ENCODE results near the gene GRPEL2.

DNA sequence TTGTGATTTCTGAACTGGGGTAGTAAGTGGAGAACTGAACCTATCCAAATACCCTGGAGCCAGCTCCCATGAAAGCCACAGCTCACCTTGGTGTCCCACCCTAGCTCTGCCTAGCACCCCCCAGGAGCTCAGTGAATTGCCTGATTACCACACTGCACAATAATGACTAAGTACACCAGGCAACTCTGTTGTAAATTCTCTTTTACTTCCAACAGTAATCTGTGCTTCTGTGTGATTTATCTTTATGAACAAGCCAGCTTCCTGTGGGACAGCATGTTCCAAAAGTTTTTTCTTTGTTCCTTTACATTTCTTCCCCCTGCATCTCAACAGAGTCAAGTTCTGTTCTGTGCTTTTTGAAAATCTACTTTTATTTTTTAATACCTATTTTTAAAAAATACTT lies 22.1 kb upstream of the GRPEL2 start:
- TF ChIP-seq, protein P1, sequence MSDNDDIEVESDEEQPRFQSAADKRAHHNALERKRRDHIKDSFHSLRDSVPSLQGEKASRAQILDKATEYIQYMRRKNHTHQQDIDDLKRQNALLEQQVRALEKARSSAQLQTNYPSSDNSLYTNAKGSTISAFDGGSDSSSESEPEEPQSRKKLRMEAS (IDR thresholded peaks at IDR 0.05) = no peak
- TF ChIP-seq CEBPB (IDR thresholded peaks at IDR 0.05; ENCODE audit: low read depth, low read length) (no peak), EZH2 (IDR thresholded peaks at IDR 0.05; ENCODE audit: low read depth, low read length, severe bottlenecking) (no peak), SP2 (IDR thresholded peaks at IDR 0.05; ENCODE audit: low read length) (no peak), PHF8 (conservative IDR thresholded peaks at IDR 0.05; ENCODE audit: low read depth, low read length) (no peak), CHD1 (IDR thresholded peaks at IDR 0.05; ENCODE audit: low read depth, low read length) (no peak), GTF2F1 (IDR thresholded peaks at IDR 0.05; ENCODE audit: borderline replicate concordance, low read depth, low read length) (no peak), TAF1 (IDR thresholded peaks at IDR 0.05; ENCODE audit: low read depth, low read length) (no peak), EP300 (IDR thresholded peaks at IDR 0.05; ENCODE audit: borderline replicate concordance in 1 of 2, low read depth in 2 of 2, low read length in 2 of 2) (no peak), ZNF274 (IDR thresholded peaks at IDR 0.05; ENCODE audit: borderline replicate concordance, extremely low read depth, low read length) (no peak)
- TF ChIP-seq, protein P2, sequence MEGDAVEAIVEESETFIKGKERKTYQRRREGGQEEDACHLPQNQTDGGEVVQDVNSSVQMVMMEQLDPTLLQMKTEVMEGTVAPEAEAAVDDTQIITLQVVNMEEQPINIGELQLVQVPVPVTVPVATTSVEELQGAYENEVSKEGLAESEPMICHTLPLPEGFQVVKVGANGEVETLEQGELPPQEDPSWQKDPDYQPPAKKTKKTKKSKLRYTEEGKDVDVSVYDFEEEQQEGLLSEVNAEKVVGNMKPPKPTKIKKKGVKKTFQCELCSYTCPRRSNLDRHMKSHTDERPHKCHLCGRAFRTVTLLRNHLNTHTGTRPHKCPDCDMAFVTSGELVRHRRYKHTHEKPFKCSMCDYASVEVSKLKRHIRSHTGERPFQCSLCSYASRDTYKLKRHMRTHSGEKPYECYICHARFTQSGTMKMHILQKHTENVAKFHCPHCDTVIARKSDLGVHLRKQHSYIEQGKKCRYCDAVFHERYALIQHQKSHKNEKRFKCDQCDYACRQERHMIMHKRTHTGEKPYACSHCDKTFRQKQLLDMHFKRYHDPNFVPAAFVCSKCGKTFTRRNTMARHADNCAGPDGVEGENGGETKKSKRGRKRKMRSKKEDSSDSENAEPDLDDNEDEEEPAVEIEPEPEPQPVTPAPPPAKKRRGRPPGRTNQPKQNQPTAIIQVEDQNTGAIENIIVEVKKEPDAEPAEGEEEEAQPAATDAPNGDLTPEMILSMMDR (IDR thresholded peaks at IDR 0.05; ENCODE audit: control extremely low read depth in 1 of 3, insufficient read depth in 1 of 3, low read depth in 1 of 3, low read length in 3 of 3) = no peak

Measured in H1 (cell line).